PFSK-1 (cell line): ENCODE measurements around the gene GH1.

Experiments
- POLR2AphosphoS5 ChIP-seq: IDR thresholded peaks from 2 replicates; pipeline ENCODE4 v1.6.1; 2012; ENCODE audit warnings: low read depth, mild to moderate bottlenecking, control low read depth, low read length, moderate library complexity
- REST ChIP-seq, 2 experiments: IDR thresholded peaks; 2 replicates each; pipeline versions ENCODE4 v1.6.1 to v1.8.0; 2011 to 2012; ENCODE audit warnings: low read depth in 2 of 2, low read length in 2 of 2, control low read depth in 1 of 2, inconsistent platforms in 1 of 2, mild to moderate bottlenecking in 1 of 2, moderate library complexity in 1 of 2; ENCODE audit not compliant: insufficient read depth in 1 of 2
- SIN3A ChIP-seq: IDR thresholded peaks from 2 replicates; pipeline ENCODE4 v1.6.1; 2012; ENCODE audit warnings: mild to moderate bottlenecking, low read length, moderate library complexity, borderline replicate concordance; ENCODE audit not compliant: insufficient read depth
- TAF1 ChIP-seq: IDR thresholded peaks from 2 replicates; pipeline ENCODE4 v1.6.1; 2012; ENCODE audit warnings: low read length, control low read depth, borderline replicate concordance; ENCODE audit not compliant: insufficient read depth

- TF ChIP-seq POLR2AphosphoS5 = no peak
- no peak for TF ChIP-seq SIN3A
- TF ChIP-seq REST (IDR thresholded peaks at IDR 0.05; ENCODE audit: insufficient read depth in 1 of 2, low read depth in 2 of 2, low read length in 2 of 2) = no peak
- TF ChIP-seq TAF1 = no peak
Observed at GRCh38 chr17:63911657-63912100, 7.0 kb downstream of the GH1 start.
